Activated B cell treated with CpG ODN at 0.5 μM for 24 hours (primary cell): Measurements from ENCODE around the gene FEZ2. TPM values are rescaled to one million over a fixed set of nuclear protein-coding genes. Genes with fewer than 3 reads are reported as not detected.

Experiments
- ATAC-seq: fragments of 200-7000 bp; cut with Tn5 transposase; one replicate; pipeline ENCODE4 v1.10.0; 2021; ENCODE audit warnings: low read depth, mild to moderate bottlenecking, moderate library complexity
- CTCF ChIA-PET: fragments of 350-600 bp; sonication (Branson Sonifier 250); formaldehyde crosslinking; loops from one replicate; lab custom pipeline; 2021; ENCODE audit warnings: antibody characterized with exemption; lab: Charles Lee
- POLR2A ChIA-PET: fragments of 350-600 bp; sonication (Branson Sonifier 250); formaldehyde crosslinking; loops from one replicate; lab custom pipeline; 2021; ENCODE audit warnings: antibody characterized with exemption; lab: Charles Lee
- DNase-seq: peaks from one replicate; pipeline ENCODE4 v3.0.0; 2022
- H3K27ac Mint-ChIP-seq: one replicate; pipeline ENCODE4 v1.8.0; 2020; ENCODE audit warnings: mixed read lengths
- H3K27me3 Mint-ChIP-seq: one replicate; pipeline ENCODE4 v1.8.0; 2021; ENCODE audit warnings: mixed read lengths
- H3K36me3 Mint-ChIP-seq: one replicate; pipeline ENCODE4 v1.8.0; 2021; ENCODE audit warnings: low read depth, mixed read lengths
- H3K4me1 Mint-ChIP-seq: one replicate; pipeline ENCODE4 v1.8.0; 2021; ENCODE audit warnings: mixed read lengths
- H3K4me3 Mint-ChIP-seq: one replicate; pipeline ENCODE4 v1.8.0; 2020; ENCODE audit warnings: mild to moderate bottlenecking, mixed read lengths
- H3K9me3 Mint-ChIP-seq: one replicate; pipeline ENCODE4 v1.8.0; 2020; ENCODE audit warnings: mixed read lengths
- intact Hi-C: fragments of 100-400 bp; cut with micrococcal nuclease; formaldehyde crosslinking; loops from one replicate; pipeline ENCODE4 v1.15.1; 2024
- total RNA-seq: library from RNA; stranded (reverse); gene quantifications from 2 replicates; pipeline ENCODE4 v1.2.3, GENCODE V29; 2022
- TF ChIP-seq, protein P1 (sequence below): fragments of 200-600 bp; IDR thresholded peaks from one replicate; pipeline ENCODE4 v1.8.0; 2022; ENCODE audit warnings: antibody characterized with exemption, mild to moderate bottlenecking

Gene FEZ2
- total RNA-seq, 1 donor from 2014 or later, result 30.3 TPM

DNA sequence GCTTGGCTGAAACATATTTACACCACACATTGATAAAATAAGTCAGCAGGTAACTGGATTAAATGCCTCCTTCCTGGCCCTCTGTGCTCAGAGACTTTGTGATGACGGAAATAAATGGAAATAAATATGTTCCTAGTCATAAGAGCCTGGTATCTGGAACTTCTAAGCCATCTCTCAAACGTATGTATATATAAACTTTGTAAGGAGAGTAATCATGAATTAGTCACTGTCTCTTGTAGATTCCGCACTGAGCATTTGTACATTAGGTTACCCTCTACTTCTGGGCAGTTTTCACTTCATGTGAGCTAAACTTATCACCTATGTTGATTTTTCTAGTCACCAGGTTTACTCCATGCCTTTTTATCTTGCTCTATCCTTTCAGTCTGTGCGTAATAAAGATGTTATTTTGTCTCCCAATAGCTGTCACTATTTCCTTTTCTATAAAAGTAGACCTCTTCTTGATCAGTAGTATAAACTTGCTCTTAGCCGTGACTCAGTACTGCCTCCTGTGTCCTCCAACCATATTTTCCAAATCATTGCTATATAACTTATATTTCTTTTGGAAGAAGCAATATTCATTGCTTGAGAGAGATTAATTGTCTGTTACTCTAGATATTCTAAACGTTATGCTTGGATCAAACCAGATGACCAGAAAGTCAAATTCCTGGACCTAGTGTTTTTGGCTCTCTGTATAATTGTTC is 53.2 kb downstream of the FEZ2 start:
- ChIA-PET POLR2A (no interaction called here), CTCF (no interaction called here)
- no peak for ATAC-seq
- no peaks in the 10 kb centered on the region for H3K4me1 Mint-ChIP-seq
- H3K27ac Mint-ChIP-seq, result no peak overlapping the region
- H3K9me3 Mint-ChIP-seq, result no peaks in the 10 kb centered on the region
- TF ChIP-seq, protein P1, sequence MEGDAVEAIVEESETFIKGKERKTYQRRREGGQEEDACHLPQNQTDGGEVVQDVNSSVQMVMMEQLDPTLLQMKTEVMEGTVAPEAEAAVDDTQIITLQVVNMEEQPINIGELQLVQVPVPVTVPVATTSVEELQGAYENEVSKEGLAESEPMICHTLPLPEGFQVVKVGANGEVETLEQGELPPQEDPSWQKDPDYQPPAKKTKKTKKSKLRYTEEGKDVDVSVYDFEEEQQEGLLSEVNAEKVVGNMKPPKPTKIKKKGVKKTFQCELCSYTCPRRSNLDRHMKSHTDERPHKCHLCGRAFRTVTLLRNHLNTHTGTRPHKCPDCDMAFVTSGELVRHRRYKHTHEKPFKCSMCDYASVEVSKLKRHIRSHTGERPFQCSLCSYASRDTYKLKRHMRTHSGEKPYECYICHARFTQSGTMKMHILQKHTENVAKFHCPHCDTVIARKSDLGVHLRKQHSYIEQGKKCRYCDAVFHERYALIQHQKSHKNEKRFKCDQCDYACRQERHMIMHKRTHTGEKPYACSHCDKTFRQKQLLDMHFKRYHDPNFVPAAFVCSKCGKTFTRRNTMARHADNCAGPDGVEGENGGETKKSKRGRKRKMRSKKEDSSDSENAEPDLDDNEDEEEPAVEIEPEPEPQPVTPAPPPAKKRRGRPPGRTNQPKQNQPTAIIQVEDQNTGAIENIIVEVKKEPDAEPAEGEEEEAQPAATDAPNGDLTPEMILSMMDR, result no peak
- DNase-seq, result no peak
- no peak overlapping the region for H3K4me3 Mint-ChIP-seq
- intact Hi-C loops, result no loop called here
- no peaks in the 10 kb centered on the region for H3K27me3 Mint-ChIP-seq
- peaks cover 31% of the 10 kb centered on the region for H3K36me3 Mint-ChIP-seq

DNA sequence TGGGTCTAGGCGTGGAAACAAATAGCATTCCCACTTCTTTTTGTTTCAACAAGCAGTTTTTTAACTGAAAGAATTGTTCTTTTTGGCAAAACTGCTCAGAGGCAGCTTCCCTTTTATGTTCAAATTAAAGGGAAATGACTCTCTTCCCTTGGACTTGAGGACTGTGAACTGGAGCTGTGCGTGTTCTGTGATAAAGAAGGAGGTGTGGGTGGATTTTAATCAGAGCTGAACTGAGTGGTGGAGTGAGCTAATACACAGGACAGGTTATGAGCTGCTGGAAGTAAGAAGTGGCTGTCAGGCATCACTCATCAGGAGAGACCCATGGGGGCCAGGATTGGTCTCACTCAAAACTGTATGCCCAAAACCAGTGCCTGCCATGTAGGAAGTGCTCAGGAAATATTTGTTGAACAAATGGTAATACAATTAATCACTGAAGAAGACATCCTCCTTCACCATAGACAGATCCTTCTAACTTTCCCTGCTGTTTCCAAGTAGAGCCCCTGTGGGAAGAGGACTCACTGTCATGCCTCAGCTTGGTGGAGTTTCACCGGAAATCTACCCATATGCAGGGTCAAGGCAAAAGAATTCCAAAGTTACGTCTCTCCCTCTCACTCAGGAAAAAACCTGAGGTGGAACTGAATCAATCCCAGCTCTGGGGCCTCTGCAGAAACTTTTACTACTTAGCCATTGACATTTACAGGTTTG is 55.9 kb downstream of the FEZ2 start:
- Mint-ChIP-seq H3K27me3 (no peaks in the 10 kb centered on the region), H3K4me3 (no peak overlapping the region), H3K4me1 (no peaks in the 10 kb centered on the region), H3K36me3 (peaks cover 8% of the 10 kb centered on the region), H3K27ac (no peak overlapping the region), H3K9me3 (no peaks in the 10 kb centered on the region)
- ChIA-PET CTCF (no interaction called here), POLR2A (no interaction called here)
- no peak for ATAC-seq
- intact Hi-C loops, result no loop called here
- no peak for DNase-seq
- TF ChIP-seq, protein P1, result no peak

DNA sequence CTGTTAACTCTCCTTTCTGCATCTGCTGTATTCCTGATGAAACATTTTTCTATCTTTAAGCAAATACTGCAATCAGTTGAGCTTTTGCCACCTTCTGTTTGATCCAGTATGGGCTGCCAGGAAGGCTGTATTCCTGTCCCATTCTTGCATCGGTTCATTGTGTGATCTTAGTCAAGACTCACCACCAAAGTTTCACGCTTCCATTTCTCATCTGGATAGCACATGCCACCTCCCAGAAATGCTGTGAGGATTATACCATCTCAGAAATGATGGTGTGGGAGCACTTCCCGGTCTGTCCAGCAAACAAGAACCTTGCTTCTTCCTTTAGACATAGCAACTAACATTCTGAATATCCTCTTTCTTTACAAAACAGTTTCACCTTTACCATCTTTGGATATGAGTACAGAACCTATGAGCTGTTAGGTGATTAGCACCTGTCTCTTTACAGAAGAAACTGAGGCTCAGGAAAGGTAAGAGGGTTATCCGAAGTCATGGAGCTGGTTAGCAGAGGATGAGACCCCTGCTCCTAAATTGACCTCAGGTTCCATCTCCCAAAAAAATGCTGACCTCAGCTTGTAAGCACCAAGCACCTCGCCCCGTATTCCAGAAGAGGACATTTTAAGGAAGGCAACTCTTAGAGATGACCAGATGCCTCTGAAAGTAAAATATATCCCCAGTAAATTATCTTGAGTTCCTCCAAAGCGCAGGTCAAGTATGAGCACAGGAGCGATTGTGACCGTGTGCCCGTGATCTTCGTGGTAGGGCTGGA is 56.8 kb downstream of the FEZ2 start:
- TF ChIP-seq, protein P1, result no peak
- intact Hi-C loops, result no loop called here
- Mint-ChIP-seq H3K4me1 (no peaks in the 10 kb centered on the region), H3K27ac (no peak overlapping the region), H3K4me3 (no peak overlapping the region), H3K36me3 (peaks cover 3% of the 10 kb centered on the region), H3K27me3 (no peaks in the 10 kb centered on the region), H3K9me3 (no peaks in the 10 kb centered on the region)
- POLR2A ChIA-PET, result no interaction called here
- DNase-seq (no peak), ATAC-seq (no peak)
- CTCF ChIA-PET, result no interaction called here

DNA sequence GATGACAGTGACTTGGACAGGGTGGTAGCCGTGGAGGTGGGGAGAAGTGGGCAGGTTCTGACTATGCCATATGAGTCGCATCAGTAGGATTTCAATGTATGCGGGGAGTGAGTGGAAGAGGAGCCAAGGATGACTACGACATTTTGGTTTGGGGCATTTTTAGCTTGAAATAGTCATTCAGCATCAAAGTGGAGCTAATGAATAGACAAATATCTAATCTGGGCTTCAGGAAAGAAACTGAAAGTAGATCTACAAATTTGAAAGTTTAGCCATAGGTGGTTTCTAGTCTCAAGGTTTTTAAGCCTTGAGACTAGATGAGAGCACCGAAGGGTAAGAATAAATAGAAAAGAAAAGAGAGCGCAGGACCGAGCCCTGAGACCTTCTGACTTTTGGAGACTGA is 58.3 kb downstream of the FEZ2 start:
- no peak for ATAC-seq
- TF ChIP-seq, protein P1, result no peak
- Mint-ChIP-seq H3K27me3 (no peaks in the 10 kb centered on the region), H3K36me3 (no peaks in the 10 kb centered on the region), H3K4me3 (no peak overlapping the region), H3K4me1 (no peaks in the 10 kb centered on the region), H3K27ac (no peak overlapping the region), H3K9me3 (no peaks in the 10 kb centered on the region)
- intact Hi-C loops, result no loop called here
- POLR2A ChIA-PET, result no interaction called here
- CTCF ChIA-PET, result no interaction called here
- no peak for DNase-seq

DNA sequence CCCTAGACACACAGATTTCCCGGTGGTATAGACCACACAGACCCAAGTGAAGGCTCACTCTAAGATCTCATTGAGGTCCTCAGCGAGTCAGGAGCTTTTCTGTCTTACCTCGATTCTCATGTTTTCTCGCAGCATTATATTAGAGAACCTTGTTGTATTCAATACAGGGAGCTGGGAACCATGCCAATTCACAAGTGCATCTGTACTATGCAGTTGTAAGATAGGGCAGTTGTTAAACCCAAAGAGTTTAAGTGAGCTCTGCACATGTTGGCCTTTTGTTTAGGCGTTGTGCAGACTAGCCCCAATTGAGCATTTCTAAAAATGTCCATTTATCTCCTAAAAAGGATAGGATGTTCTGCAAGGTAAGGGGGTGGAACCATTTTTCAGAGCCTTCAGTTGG is 59.6 kb downstream of the FEZ2 start:
- Mint-ChIP-seq H3K36me3 (no peaks in the 10 kb centered on the region), H3K27me3 (no peaks in the 10 kb centered on the region), H3K4me3 (no peak overlapping the region), H3K9me3 (no peaks in the 10 kb centered on the region), H3K4me1 (no peaks in the 10 kb centered on the region), H3K27ac (no peak overlapping the region)
- ChIA-PET CTCF (no interaction called here), POLR2A (no interaction called here)
- intact Hi-C loops, result no loop called here
- DNase-seq (no peak), ATAC-seq (no peak)
- TF ChIP-seq, protein P1, result no peak
